NCI-H2196 treated with DMSO at 0.1 percent for 48 hours (cell line): ENCODE data around the gene SLC5A9.
"Not testable (repeated sequence)": the region's sequence is repeated elsewhere in the genome, so short reads cannot be mapped to it uniquely, and the experiment has no call there.

Experiments
- DNase-seq: peaks from one replicate; lab custom pipeline; 2025; ENCODE audit not compliant: unreplicated experiment; lab: John Stamatoyannopoulos, UW

The SLC5A9 gene

DNA sequence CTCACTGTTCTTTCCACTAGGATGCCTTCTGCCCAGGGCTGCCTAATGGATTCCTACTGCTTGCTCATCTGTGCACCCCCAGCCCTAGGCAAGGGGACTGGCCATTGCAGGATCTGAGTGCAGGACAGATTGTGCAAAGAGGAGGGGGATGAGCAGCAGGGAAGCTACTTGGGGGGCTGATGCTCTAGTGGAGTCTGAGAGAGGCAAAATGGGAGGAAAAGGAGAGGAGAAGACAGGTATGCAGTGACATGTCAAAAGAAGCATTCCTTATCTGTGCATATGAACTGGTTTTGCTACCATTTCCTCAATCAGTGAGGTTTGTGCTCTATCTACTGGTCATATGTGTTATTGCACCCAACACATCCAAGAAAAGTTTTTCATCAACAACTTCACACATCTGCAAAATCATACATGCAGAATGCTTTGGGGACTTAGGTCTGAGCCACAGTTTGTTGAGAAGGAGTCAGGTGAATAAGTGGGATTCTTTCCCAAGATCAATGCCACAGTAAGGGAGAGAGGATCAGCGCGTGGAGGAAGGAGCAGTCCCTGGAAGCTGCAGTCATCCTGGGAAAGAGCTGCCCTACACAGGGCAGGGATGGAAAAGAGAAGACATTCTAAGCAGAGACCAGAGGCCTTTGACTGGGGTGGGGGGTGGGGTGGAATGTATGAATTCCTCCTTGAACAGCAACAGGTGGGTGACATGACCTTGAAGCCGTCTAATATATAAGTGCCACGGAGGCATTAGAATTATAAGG, 14.4 kb downstream of the SLC5A9 start:
- no peak for DNase-seq

DNA sequence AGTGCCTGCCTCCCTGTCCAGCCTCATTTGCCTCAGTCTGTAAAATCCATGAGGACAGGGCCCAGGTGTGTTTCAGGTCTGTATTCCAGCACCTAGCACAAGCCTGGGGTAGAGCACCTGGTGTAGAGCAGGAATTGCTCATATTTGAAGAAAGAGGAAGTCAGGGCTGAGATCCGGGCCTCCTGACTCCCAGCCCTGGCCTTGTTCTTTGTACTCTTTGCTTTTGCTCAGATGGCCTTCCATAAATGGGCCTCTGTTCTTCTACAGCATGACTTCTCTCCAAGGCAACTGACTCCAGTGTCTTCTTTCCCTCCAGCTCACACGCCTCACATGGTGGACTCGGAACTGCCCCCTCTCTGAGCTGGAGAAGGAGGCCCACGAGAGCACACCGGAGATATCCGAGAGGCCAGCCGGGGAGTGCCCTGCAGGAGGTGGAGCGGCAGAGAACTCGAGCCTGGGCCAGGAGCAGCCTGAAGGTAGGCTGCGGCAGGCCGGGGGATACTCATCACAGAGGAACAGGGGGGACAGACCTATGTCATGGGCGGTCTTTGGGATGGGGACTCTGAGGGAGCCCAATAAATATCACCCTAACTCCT, 19.7 kb downstream of the SLC5A9 start:
- no peak for DNase-seq

GRCh38 chr1:48245106-48245505, 22.6 kb downstream of the SLC5A9 start:
- no peak for DNase-seq

DNA sequence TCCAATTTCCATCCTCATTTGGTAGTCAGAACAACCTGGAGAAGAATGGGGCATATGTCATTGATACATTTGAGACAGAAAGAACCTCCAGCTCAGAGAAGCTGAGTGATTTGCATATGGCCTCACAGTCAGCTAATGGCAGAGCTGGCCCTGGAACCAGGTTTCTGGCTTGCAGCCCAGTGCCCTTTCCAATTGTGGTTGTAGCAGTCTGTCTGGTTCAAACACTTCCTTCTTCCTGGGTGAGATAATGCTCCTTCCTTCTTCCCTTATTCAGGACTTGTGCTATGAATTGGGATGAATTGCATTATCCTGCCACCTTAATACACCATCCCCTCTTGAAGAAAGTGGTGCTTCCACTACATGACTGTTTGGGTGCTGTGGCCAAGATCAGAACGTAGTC, 24.2 kb downstream of the SLC5A9 start:
- peak; percentile 30 for DNase-seq

GRCh38 chr1:48248356-48248755, 25.8 kb downstream of the SLC5A9 start:
- DNase-seq: no peak

GRCh38 chr1:48249868-48250267, 27.4 kb downstream of the SLC5A9 start:
- DNase-seq: no peak

DNA sequence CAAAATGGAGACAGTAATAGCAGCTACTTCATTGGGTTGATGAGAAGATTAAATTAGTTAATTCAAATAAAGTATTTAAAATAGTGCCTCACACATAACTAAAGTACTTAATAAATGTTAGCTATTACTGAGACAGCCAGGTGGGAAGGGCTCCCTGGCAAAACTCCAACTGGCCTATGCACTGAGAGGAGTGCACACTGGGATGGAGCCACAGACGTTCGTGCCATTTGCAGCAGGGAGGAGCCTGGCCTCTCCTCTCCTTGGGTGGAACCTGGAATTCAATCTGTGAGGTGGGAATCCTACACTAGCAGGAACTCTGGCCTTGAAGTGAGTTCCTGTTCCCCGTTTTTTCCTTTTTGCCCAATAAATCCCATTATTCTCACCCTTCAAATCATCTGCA, 28.1 kb downstream of the SLC5A9 start:
- DNase-seq: no peak

DNA sequence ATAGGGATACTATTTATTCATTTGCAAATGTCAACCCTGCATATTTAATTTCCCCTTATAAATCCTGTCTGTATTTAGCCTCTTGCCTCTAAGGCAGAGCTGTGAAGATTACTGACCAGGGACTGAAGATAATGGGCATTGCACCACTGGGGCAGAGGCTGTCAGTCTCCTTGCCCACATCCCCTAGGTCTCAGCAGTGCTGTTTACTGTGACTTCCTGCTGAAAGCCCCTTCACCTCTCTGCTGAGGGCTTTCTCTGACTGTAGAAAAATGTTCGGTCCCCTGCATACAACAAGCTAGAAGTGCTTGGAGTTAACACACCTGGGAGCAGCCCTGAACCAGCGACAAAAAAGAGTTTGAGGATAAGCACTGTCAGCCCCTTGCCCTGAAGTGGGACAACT, 28.8 kb downstream of the SLC5A9 start:
- DNase-seq: no peak

DNA sequence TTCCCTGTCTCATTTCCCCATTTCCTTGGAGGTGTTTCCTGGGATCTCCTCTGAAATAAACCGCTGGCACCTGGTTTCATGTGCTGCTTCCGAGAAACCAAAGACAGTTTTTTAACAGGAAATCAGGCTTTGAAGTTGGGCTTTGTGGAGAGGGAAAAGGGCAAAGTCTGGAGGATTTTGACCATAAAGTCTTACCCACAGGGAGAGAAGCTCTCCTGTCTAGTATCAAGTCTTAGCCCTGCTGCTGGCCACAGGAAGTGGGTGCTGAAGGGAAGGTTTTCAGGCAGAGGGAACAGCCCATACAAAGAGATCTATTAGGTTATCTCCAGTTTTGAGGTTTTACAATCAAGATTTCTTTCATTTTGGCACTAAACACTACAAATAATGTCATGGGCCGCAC, 29.3 kb downstream of the SLC5A9 start:
- DNase-seq: no peak

DNA sequence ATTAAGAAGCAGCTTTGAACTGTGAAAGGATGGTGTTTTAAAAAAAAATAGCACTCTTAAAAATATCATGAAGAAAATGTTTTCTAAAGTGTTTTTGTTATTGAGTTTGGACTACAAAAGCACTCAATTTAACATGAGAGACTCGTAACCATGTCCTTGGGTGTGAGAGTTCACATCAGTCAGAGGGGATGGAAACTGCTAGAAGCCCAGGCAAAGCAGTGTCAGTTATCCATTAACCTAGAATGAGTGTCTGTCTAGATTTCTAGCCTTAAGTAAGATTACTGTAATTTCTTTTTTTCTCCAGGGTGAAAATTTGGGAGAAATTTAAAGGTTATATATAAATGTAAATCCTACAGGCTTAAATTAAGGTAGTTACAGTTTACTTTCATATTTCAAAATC, 31.7 kb downstream of the SLC5A9 start:
- no peak for DNase-seq

GRCh38 chr1:48258106-48258505, 35.6 kb downstream of the SLC5A9 start:
- DNase-seq: no peak

DNA sequence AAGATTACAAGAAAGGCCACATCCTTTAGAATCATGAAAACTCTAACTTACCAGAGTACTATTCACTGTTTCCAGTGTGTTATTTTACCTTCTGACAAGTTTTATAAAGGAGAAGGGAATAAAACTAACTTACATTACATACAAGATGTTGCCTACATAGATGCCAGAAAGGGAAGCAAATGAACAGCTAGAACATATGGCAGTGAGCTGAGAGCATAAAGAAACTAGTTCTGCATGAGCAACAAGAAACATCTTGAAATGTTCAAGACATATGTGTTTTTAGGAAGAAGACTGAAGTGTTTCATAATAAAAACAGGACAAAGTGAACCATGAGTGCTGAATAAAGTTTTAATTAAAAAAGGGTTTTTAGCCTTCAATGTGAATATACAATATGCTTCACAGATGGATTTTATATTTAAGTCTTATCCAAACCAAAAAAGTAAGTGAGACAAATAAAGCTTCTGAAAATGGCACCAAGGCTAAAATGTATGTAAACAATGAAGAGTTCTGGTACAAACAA, 39.4 kb downstream of the SLC5A9 start:
- no peak for DNase-seq

- no peak for DNase-seq
Measured at GRCh38 chr1:48263041-48263440, 40.5 kb downstream of the SLC5A9 start.

- DNase-seq: no peak
Measured at GRCh38 chr1:48266576-48266975, 44.1 kb downstream of the SLC5A9 start.

GRCh38 chr1:48277437-48277836, 54.9 kb downstream of the SLC5A9 start:
- not testable (repeated sequence) for DNase-seq

GRCh38 chr1:48282329-48282728, 59.8 kb downstream of the SLC5A9 start:
- DNase-seq: not testable (repeated sequence)

- DNase-seq: not testable (repeated sequence)
Measured at GRCh38 chr1:48284696-48285420, 62.3 kb downstream of the SLC5A9 start.

GRCh38 chr1:48285525-48285924, 63.0 kb downstream of the SLC5A9 start:
- DNase-seq: no peak

GRCh38 chr1:48291421-48291820, 68.9 kb downstream of the SLC5A9 start:
- no peak for DNase-seq

DNA sequence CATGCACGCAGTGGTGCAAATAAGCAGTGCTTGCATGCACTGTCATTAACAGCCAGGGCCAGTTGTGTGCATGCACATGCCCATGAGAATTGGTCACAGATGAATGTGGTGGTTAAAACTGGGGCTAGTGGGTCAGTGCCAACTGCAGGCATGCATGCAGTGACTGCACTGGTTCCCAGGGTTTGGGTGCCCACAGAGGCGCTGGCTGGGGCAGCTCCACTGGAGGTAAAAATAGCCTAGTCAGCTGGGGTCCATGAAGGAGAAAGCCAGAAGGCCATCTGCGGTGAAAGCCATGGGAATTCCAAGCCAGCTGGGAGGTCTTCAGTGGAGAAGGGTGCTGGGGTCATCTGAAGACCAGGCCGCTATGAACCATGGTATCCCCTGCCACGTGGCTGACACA, 70.2 kb downstream of the SLC5A9 start:
- DNase-seq: no peak

- DNase-seq: not testable (repeated sequence)
Measured at GRCh38 chr1:48294094-48294493, 71.6 kb downstream of the SLC5A9 start.

DNA sequence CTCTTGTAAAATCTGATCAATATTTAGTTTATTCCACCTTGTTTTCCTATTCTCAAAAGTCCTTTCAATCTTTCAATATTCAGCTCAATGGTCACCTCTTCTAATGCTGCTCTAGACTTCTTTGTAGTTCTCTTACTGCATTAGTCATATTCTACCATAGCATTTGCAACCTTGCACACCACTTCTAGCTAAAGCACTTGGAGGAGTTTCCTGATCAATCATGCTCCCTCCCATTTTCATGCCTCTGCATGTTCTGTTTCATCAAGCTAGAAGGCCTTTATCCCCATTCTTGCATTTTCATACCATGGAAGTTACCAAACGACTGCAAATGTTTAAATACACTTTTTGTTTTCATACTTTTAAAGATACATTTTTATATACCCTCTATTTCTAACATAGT, 72.1 kb downstream of the SLC5A9 start:
- no peak for DNase-seq
